Activated naive CD4-positive, alpha-beta T cell treated with anti-CD3 and anti-CD28 coated beads, Interleukin-2, amount 50 U/mL, for 16 hours (primary cell): Measurements from ENCODE around the gene TTC31.

ENCODE experiments used
- DNase-seq: peaks from one replicate; pipeline ENCODE4 v3.0.0-alpha.2; 2020

Gene TTC31

DNA sequence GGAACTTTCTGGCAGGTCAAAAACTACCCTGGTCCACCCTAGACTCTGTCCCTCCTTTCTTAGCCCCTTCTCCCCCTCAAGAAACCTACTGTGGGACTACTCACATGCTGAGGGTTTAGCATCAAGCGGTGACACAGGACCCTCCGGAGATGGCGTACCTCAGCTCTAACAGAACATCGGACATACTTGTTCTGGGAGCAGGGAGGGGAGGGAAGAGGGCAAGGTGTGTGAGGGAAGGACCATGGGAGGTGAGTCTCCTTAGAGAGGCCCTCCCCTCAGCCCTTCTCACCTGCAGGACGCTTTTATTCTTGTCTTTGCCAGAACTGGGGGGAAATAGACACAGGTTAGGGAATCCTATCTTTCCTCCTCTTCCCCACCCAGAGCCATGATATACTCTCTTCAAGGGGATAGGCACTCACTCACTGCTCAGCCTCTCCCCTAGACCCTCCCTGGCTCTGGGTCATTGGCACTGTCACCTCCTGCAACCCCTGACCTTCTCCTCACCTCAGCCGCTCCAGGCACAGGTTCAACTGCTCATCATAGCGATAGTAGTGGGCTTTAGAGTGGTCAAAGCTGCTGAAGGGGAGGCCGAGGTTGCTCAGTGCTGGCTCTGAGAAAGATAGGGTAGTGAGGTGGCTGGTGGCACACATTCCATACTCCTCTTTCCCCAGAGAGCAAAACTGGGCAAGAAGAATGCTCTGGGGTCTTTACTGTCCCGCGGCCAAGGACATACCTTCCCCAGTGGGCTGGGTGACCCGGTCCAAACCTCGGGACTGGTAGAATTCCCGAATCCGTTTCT lies 22.8 kb downstream of the TTC31 start:
- DNase-seq, result no peak

DNA sequence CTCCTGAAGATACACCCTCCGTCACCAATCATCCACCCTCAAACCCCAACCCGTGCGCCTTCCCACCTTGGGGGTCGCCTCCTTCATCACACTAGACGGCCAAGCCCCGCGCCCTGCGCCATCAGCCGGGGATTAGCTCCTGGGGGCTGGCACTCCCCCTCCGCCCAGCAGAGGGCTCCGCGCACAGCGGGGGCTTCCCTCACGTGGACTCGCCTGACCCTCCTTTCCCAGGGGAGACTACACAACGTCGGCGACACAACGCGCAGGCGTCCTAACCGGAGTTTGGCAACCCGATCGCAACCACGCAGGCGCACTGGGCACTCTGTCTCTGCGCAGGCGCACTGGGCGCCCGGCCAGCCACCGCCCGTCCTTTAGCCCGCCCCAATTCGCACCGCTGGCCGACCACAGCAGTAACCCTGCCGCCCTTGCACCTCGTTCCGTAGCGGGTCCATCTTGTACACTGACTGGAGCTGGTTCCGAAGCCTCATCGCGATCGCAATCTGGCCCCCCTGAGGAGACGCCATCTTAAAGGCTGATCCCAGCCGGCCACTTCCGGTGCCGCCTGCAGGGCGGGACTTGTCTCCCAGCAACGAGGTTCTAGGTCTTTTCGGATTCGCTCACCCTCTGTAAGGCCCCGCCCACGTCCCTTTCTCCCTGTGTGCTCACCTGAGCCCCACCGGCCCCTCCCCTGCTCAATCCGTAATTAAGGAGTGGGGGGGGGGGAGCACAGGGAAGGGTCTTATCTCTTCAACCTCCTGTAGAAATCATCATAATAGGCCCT lies 24.5 kb downstream of the TTC31 start, which contains the start of gene PCGF1:
PCGF1 (minus strand) TSS at position 551 of the 781 bp plus-strand sequence; CDS start at position 524, 27 bp downstream.
- DNase-seq, result peak; percentile 100

DNA sequence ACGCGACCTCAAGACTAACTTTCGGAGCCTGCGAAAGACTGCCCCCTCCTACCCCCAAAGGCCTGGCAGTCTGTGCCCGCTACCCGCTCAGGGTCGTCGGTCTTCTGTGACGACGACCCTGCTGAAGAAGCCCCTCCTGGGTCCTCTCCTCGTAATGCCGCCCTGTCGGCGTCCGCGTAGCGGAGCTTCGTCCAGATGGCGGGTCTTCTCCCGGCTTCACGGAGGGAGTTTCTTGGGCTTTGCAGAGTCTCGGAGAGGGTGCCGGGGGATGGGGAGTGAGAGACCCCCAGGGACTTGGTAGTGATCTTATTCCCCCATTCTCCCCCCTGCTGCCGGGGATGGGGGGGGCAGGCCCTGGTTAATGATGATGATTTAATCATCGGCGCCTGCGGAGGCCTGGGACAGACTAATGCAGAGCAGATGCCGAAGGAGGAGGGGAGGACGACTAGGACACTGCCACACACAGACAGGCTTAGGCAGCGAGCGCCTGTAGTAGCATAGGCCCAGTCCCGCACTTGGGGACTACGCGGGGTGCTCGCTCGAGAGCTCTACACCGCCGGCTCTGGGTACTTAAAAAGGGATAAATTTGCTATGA lies 25.1 kb downstream of the TTC31 start:
- no peak for DNase-seq

- DNase-seq, result no peak
Measured at GRCh38 chr2:74510272-74510671, 27.4 kb downstream of the TTC31 start.

DNA sequence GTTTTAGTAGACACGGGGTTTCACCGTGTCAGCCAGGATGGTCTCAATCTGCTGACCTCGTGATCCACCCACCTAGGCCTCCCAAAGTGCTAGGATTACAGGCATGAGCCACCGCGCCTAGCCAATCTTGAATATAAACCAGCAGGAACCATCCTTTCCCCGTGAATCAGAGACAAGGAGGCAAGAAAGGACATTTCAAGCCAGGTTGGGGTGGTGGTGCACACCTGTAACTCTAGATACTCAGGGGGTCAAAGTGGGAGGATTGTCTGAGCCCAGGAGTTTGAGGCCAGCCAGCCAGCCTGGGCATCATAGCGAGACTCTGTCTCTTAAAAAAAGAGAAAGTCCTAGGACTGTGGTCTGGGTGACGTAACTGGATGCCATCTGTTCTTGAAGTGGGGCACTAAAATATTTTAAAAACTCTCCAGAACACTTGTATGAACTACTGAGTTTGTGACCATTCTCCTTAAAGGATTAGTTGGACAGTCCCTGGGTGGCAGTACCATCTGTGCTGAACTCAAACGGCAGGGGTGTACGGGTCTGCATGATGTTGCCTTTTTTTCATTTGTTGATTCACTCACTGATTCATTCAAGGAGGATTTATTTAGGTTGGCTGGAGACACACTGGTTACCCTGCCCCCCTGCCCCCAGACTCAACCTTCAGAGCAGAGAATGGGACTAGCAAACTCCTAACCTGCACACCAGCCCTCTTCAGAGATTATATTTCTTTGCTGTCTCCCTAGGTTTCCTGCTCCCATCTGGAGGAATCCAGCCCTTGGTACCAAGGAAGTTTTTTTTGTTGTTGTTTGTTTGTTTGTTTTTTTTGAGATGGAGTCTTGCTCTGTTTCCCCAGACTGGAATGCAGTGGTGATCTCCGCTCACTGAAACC lies 28.5 kb downstream of the TTC31 start:
- DNase-seq, result no peak

- no peak for DNase-seq
Measured at GRCh38 chr2:74512744-74513604, 30.1 kb downstream of the TTC31 start.

DNA sequence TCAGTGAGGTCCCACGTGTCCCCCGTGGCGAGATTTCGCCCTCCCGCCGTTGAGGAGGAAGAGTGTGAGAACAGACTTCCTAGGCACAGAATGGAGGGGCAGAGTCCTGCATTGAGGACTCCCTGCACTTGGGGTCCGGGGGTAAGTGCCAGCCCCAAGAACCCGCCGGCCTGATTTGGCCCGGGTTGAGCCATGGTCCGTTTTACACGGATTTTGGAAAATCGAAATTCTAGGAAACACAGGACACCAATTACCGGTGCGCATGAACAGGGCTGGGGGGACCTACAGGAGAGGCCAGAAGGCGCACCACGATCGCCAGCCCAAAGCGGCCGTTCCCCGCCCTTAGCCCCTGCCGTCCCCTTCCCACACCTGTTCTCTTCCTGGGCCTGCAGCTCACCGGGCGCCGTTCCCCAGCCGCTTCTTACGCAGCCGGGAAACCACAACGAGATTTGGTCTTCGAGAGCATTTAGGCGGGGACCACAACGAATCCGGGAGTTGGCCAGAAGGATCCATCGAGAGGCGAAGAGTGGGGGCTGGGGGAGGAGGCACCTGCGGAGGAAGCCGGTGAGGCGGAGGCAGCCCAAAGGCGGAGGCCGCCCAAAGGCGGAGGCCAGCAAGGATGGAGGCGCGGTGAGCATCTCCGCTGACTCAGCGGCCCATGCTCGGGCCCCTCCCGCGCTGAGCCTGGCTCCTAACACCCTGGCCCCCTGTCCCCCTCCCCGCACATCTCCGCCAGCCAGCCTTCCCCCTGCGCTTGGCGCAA lies 30.9 kb downstream of the TTC31 start:
- DNase-seq, result no peak

GRCh38 chr2:74514368-74515270 lies 31.7 kb downstream of the TTC31 start, which contains the start of gene TLX2:
TSS of gene TLX2 (plus strand) at chr2:74514450. CDS start at chr2:74514807, 357 bp downstream.
- DNase-seq, result no peak

- no peak for DNase-seq
Measured at GRCh38 chr2:74515271-74515980, 32.5 kb downstream of the TTC31 start.

- DNase-seq, result peak; percentile 82
Measured at GRCh38 chr2:74515981-74516633, 33.2 kb downstream of the TTC31 start.

- no peak for DNase-seq
Measured at GRCh38 chr2:74516650-74517049, 33.8 kb downstream of the TTC31 start.

DNA sequence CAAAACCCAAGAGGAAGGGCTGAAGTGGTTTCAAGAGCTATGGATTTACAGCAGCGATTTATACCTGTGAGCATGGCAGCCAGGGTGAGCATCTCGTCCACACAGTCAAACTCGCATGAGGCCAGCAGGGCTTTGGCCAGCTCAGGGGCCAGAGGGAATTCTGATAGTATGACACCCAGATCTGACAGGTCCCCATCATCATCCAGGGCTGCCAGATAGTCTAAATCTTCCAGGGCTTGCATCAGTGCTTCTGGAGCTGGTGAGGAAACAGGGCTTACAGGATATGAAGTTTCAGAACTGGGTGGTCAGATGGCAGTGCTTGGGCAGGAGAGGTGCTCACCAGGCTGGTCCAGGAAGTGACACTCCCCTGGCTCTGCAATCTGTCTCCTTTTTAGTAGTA lies 39.6 kb downstream of the TTC31 start:
- no peak for DNase-seq

- DNase-seq, result no peak
Measured at GRCh38 chr2:74524005-74524404, 41.1 kb downstream of the TTC31 start.

DNA sequence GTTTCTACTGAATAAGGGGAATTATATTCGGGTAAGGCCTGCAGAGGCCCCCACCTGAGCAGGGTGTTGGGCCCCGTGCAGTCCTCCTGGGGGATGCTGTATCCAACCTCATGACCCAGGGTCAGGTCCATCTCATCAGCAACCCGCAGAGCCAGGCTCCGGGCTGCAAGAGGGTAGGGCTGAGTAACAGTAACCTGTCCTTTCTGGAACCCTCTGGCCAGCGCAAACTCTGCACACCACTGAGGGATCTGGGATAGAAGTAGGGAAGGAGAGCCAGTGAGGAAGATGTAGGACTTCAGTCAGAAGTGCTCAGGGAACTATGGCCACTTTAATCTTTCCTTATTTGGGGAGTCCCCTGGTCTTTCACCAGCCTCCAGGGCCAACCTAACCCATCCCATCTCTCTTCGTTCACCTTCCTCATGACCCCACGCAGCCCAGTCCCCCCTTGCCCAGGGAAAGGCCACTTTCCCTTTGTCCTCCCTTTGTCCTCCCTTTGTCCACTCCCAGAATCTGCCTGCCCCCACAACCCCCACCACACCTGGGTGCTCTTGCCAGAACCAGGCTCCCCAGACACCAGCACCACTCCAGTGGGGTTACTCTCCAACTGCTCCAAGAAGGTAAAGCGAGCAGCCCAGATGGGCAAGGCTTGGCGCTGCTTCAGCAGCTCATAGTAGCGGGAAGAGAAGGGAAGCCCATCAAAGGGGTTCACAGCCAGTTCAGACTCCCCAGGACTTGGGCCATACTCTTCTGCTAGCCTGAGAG lies 42.3 kb downstream of the TTC31 start:
- DNase-seq, result no peak

DNA sequence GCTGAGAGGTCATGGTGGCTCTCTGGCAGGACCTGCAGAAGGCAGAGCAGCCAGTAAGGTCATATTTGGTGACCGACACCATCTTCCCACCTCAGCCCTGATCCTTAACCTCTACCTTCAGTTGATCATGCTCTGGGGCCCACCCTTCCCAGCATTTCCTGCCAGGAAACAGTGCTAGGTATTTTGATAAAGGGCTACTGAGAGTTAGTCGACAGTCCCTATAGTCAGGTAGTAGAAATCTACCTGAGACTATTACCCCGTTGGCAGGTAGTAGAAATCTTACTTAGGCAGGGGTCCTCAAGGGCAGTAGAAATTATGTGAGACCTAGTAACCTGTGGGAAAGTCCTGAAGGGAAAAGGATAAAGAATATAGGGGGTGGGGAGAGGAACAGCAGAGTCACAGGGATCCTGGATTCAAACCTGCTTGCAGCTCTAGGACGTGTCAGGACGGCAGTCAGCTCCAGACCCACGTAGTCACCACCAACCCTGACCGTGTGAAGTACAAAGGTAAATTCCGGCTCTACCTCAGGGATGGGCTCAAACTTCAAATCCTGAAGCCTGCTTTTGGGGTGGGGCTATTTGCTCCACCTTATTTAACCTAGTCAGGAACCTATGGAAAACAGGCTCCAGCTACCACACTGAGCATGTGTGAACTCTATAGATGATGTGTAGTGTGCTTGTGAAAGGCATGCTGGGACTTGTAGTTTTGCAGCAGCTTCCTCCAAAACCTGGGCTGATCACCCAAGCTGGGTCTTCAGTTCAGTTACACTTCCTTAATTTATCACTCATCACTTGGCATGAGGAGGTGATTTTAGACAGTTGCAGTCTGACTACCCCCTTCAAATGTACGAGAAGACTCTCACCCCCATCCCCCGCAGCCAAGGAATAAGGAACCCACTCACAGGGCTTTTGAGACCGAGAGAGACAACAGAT lies 43.1 kb downstream of the TTC31 start, which contains the start of gene DQX1:
DQX1 (minus strand) TSS at position 515 of the 932 bp plus-strand sequence; CDS start at position 13, 502 bp downstream.
- DNase-seq, result no peak

- DNase-seq, result no peak
Measured at GRCh38 chr2:74526649-74527230, 43.9 kb downstream of the TTC31 start.
